ENCODE results near the gene PLEKHA1. TPM values are rescaled to one million over a fixed set of nuclear protein-coding genes. Genes with fewer than 3 reads are reported as not detected.

The PLEKHA1 gene
- 10 to 100 TPM; 26.6 to 29.2 TPM for total RNA-seq

GRCh38 chr10:122374237-122374858 lies at the start of gene PLEKHA1:
Gene PLEKHA1 (plus strand): TSS chr10:122374708. CDS start chr10:122393201, 18,493 bp downstream.
- peak within 1 kb of the TSS; percentile 93 for H3K4me3 Mint-ChIP-seq
- peaks cover under 1% of the 10 kb centered on the region for H3K9me3 Mint-ChIP-seq
- H3K27ac Mint-ChIP-seq = peak within 1 kb of the TSS; percentile 93
- POLR2A ChIA-PET = interaction anchor here (0.6 to 2.5 kb wide), 9 partner anchors 13 to 634 kb away, joined by 3 to 14 read pairs (median 3); partner anchors contain the start of genes C10orf88 and IKZF5
- DNase-seq (peak; percentile 94), ATAC-seq (ENCODE audit: low read depth) (peak; percentile 93)
- peaks cover 23% of the 10 kb centered on the region for H3K4me1 Mint-ChIP-seq
- peaks cover 1% of the 10 kb centered on the region for H3K36me3 Mint-ChIP-seq
- peaks cover 29% of the 10 kb centered on the region for H3K27me3 Mint-ChIP-seq

GRCh38 chr10:122325235-122325634 lies 49.3 kb upstream of the PLEKHA1 start:
- H3K36me3 Mint-ChIP-seq = no peaks in the 10 kb centered on the region
- H3K4me1 Mint-ChIP-seq = no peaks in the 10 kb centered on the region
- peaks cover 42% of the 10 kb centered on the region for H3K27me3 Mint-ChIP-seq
- no peak overlapping the region for H3K4me3 Mint-ChIP-seq
- POLR2A ChIA-PET = no interaction called here
- DNase-seq (no peak), ATAC-seq (ENCODE audit: low read depth) (no peak)
- no peak overlapping the region for H3K27ac Mint-ChIP-seq
- no peaks in the 10 kb centered on the region for H3K9me3 Mint-ChIP-seq

GRCh38 chr10:122326385-122326784 lies 48.1 kb upstream of the PLEKHA1 start:
- DNase-seq = no peak
- Mint-ChIP-seq H3K4me1 (no peaks in the 10 kb centered on the region), H3K4me3 (no peak overlapping the region), H3K27me3 (peaks cover 32% of the 10 kb centered on the region), H3K9me3 (no peaks in the 10 kb centered on the region), H3K36me3 (no peaks in the 10 kb centered on the region), H3K27ac (no peak overlapping the region)
- no peak for ATAC-seq (ENCODE audit: low read depth)
- POLR2A ChIA-PET = no interaction called here

GRCh38 chr10:122326806-122327205 lies 47.7 kb upstream of the PLEKHA1 start:
- POLR2A ChIA-PET = no interaction called here
- H3K27me3 Mint-ChIP-seq = peaks cover 29% of the 10 kb centered on the region

GRCh38 chr10:122327237-122328206 lies 47.0 kb upstream of the PLEKHA1 start:
- no peak overlapping the region for H3K4me3 Mint-ChIP-seq
- ATAC-seq (ENCODE audit: low read depth) (no peak), DNase-seq (no peak)
- POLR2A ChIA-PET = no interaction called here
- H3K27ac Mint-ChIP-seq = no peak overlapping the region
- no peaks in the 10 kb centered on the region for H3K9me3 Mint-ChIP-seq
- peaks cover 22% of the 10 kb centered on the region for H3K27me3 Mint-ChIP-seq
- no peaks in the 10 kb centered on the region for H3K4me1 Mint-ChIP-seq
- H3K36me3 Mint-ChIP-seq = no peaks in the 10 kb centered on the region

More at GRCh38 chr10:122326806-122327205, 47.7 kb upstream of the PLEKHA1 start:
- Mint-ChIP-seq H3K4me3 (no peak overlapping the region), H3K27ac (no peak overlapping the region), H3K9me3 (no peaks in the 10 kb centered on the region), H3K36me3 (no peaks in the 10 kb centered on the region), H3K4me1 (no peaks in the 10 kb centered on the region)
- ATAC-seq (ENCODE audit: low read depth) (no peak), DNase-seq (no peak)

- no peaks in the 10 kb centered on the region for H3K36me3 Mint-ChIP-seq
- no peak for DNase-seq
- H3K27ac Mint-ChIP-seq = no peak overlapping the region
- H3K27me3 Mint-ChIP-seq = peaks cover 11% of the 10 kb centered on the region
- no peaks in the 10 kb centered on the region for H3K9me3 Mint-ChIP-seq
- H3K4me1 Mint-ChIP-seq = peaks cover 2% of the 10 kb centered on the region
- POLR2A ChIA-PET = no interaction called here
- ATAC-seq (ENCODE audit: low read depth) = no peak
- H3K4me3 Mint-ChIP-seq = no peak overlapping the region
Measured at GRCh38 chr10:122328676-122329075, 45.8 kb upstream of the PLEKHA1 start.

GRCh38 chr10:122329416-122329815 lies 45.1 kb upstream of the PLEKHA1 start:
- Mint-ChIP-seq H3K9me3 (no peaks in the 10 kb centered on the region), H3K36me3 (no peaks in the 10 kb centered on the region), H3K4me3 (no peak overlapping the region), H3K4me1 (peaks cover 2% of the 10 kb centered on the region), H3K27me3 (peaks cover 5% of the 10 kb centered on the region), H3K27ac (no peak overlapping the region)
- POLR2A ChIA-PET = no interaction called here
- DNase-seq = no peak
- ATAC-seq (ENCODE audit: low read depth) = no peak

- Mint-ChIP-seq H3K27ac (no peak overlapping the region), H3K9me3 (no peaks in the 10 kb centered on the region), H3K36me3 (no peaks in the 10 kb centered on the region), H3K4me3 (no peak overlapping the region), H3K4me1 (peaks cover 2% of the 10 kb centered on the region), H3K27me3 (peaks cover 9% of the 10 kb centered on the region)
- no peak for DNase-seq
- ATAC-seq (ENCODE audit: low read depth) = no peak
- POLR2A ChIA-PET = no interaction called here
Measured at GRCh38 chr10:122331100-122331499, 43.4 kb upstream of the PLEKHA1 start.

GRCh38 chr10:122331615-122332446 lies 42.7 kb upstream of the PLEKHA1 start:
- DNase-seq = no peak
- Mint-ChIP-seq H3K36me3 (no peaks in the 10 kb centered on the region), H3K9me3 (no peaks in the 10 kb centered on the region), H3K27me3 (peaks cover 9% of the 10 kb centered on the region), H3K27ac (no peak overlapping the region), H3K4me3 (no peak overlapping the region), H3K4me1 (peaks cover 2% of the 10 kb centered on the region)
- no peak for ATAC-seq (ENCODE audit: low read depth)
- POLR2A ChIA-PET = no interaction called here

GRCh38 chr10:122333037-122333436 lies 41.5 kb upstream of the PLEKHA1 start:
- Mint-ChIP-seq H3K36me3 (no peaks in the 10 kb centered on the region), H3K4me1 (peaks cover 2% of the 10 kb centered on the region), H3K27me3 (peaks cover 9% of the 10 kb centered on the region), H3K4me3 (no peak overlapping the region), H3K27ac (no peak overlapping the region), H3K9me3 (no peaks in the 10 kb centered on the region)
- DNase-seq (no peak), ATAC-seq (ENCODE audit: low read depth) (no peak)
- POLR2A ChIA-PET = no interaction called here

GRCh38 chr10:122336332-122336731 lies 38.2 kb upstream of the PLEKHA1 start:
- ATAC-seq (ENCODE audit: low read depth) = no peak
- Mint-ChIP-seq H3K9me3 (no peaks in the 10 kb centered on the region), H3K27ac (no peak overlapping the region), H3K27me3 (peaks cover 11% of the 10 kb centered on the region), H3K4me1 (peaks cover 2% of the 10 kb centered on the region), H3K36me3 (no peaks in the 10 kb centered on the region), H3K4me3 (no peak overlapping the region)
- no peak for DNase-seq
- POLR2A ChIA-PET = no interaction called here

GRCh38 chr10:122336961-122337360 lies 37.5 kb upstream of the PLEKHA1 start:
- H3K4me1 Mint-ChIP-seq = peaks cover 2% of the 10 kb centered on the region
- H3K27ac Mint-ChIP-seq = no peak overlapping the region
- POLR2A ChIA-PET = no interaction called here
- no peak for ATAC-seq (ENCODE audit: low read depth)
- peaks cover 11% of the 10 kb centered on the region for H3K27me3 Mint-ChIP-seq
- no peaks in the 10 kb centered on the region for H3K36me3 Mint-ChIP-seq
- H3K4me3 Mint-ChIP-seq = no peak overlapping the region
- no peak for DNase-seq
- H3K9me3 Mint-ChIP-seq = no peaks in the 10 kb centered on the region

All from activated naive CD8-positive, alpha-beta T cell treated with anti-CD3 and anti-CD28 coated beads, Interleukin-2, amount 10 ng/mL, durations not matched to agents 7 days and 5 days (primary cell).